ENCODE data around the gene C5.
"Not testable (repeated sequence)": the region's sequence is repeated elsewhere in the genome, so short reads cannot be mapped to it uniquely, and the experiment has no call there.

Gene C5

GRCh38 chr9:121050128-121050988 lies at the start of gene C5:
Gene C5, minus strand, starts transcription at chr9:121050275. Its CDS starts 29 bp downstream, at chr9:121050246.
- TF ChIP-seq CTCF (IDR thresholded peaks at IDR 0.05; ENCODE audit: extremely low read depth, missing control alignments) = no peak
- DNase-seq (ENCODE audit: low spot score) = no peak

DNA sequence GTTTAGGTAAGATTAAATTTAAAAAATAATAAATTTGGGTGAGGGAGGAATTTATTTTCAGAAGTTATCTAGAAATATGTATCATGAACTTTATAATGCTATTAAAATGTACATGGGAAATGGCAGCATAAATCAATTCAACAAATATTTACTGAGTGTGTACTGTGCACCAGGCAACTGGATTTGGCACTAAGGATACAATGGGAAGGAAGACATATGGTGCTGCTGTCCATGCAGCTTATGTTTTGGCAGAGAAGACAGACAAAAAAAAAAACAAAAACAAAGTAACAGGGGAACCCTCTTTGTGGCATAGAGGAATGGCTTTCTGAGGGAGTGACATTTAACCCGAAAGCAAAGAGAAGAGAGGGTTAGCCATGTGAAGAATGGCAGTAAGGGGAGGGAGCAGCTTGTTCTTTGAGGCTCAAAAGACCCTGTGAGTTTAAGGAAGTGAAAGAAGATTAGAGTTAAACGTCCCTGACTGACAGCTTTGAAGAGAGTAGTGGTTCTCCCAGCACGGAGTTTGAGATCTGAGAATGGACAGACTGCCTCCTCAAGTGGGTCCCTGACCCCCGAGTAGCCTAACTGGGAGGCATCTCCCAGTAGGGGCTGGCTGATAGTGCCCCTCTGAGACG lies 48.6 kb upstream of the C5 start:
- no peak for TF ChIP-seq CTCF (IDR thresholded peaks at IDR 0.05; ENCODE audit: extremely low read depth, missing control alignments)
- peak; percentile 11 for DNase-seq (ENCODE audit: low spot score)

DNA sequence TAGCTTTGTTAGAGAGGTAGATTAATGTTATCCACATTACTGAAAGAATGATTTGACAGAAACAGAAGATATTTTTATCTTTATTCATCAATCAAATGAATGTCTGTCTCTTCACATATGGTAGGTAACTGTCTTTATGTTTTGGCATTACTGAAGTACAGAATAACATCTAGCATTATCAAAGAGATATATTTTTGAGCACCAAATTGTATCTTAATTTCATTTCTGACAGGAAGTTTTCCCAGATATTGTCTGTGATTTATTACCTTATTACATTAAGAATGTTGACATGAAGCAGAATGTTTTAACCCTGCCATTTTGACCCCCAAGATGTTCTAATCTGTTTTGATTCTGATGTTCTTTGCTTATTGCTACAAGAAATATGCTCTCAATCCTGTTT lies 45.0 kb upstream of the C5 start:
- DNase-seq (ENCODE audit: low spot score) = no peak
- TF ChIP-seq CTCF (IDR thresholded peaks at IDR 0.05; ENCODE audit: extremely low read depth, missing control alignments) = no peak

- DNase-seq (ENCODE audit: low spot score) = not testable (repeated sequence)
Measured at GRCh38 chr9:121090743-121091142, 40.7 kb upstream of the C5 start.

GRCh38 chr9:121088576-121088975 lies 38.5 kb upstream of the C5 start:
- TF ChIP-seq CTCF (IDR thresholded peaks at IDR 0.05; ENCODE audit: extremely low read depth, missing control alignments) = no peak
- DNase-seq (ENCODE audit: low spot score) = no peak

DNA sequence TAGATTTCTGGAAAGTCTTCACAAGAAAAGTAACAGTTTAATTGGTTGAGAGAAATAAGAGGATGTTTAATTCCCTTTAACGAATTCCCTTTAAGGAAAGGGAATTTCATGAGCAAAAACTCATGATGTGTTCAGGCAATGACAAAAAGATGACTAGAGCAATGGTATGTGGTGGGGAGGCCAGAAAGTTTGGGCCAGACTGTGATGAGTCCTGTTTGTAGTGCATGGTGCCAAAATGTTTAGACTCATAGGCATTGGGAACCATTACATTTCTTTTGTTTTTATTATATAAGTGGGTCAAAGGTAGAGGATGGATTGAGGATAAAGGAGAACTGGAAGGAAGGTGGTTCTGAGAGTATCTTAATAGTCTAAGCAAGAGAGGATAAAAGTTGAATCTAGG lies 35.6 kb upstream of the C5 start:
- DNase-seq (ENCODE audit: low spot score) = no peak
- TF ChIP-seq CTCF (IDR thresholded peaks at IDR 0.05; ENCODE audit: extremely low read depth, missing control alignments) = no peak

DNA sequence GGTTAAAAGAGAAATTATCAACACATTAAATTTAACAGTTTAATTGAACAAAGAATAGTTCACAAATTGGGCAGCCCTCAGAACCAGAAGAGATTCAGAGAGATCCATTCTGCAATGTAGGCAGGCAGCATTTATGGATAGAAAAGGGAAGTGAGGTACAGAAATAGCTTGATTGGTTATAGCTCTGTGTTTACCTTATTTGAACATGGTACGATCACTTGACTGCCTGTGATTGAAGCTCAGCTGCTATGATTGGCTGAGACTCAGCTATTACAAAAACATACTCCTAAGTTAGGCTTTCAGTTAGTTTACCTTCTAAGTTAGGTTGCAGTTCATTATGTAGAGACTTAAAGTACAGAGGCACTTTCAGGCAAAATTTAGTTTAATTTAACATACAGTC lies 32.0 kb upstream of the C5 start:
- no peak for DNase-seq (ENCODE audit: low spot score)
- no peak for TF ChIP-seq CTCF (IDR thresholded peaks at IDR 0.05; ENCODE audit: extremely low read depth, missing control alignments)
